SK-N-SH (cell line): Measurements from ENCODE around the gene AFM. TPM values are rescaled to one million over a fixed set of nuclear protein-coding genes. Genes with fewer than 3 reads are reported as not detected.
"Not testable (repeated sequence)": the region's sequence is repeated elsewhere in the genome, so short reads cannot be mapped to it uniquely, and the experiment has no call there.

Source experiments
- CTCF ChIA-PET: fragments of 300-600, 350-600 bp; formaldehyde crosslinking; extraction: SDS; loops from one replicate; lab custom pipeline; 2021; lab: Yijun Ruan, JAX
- POLR2A ChIA-PET: fragments of 350-600 bp; sonication (Branson Sonifier 250); formaldehyde crosslinking; extraction: SDS; loops from one replicate; lab custom pipeline; 2020; ENCODE audit warnings: antibody characterized with exemption, inconsistent platforms; lab: Yijun Ruan, JAX
- DNase-seq: peaks from one replicate; pipeline ENCODE4 v3.0.0; 2012
- H2AFZ ChIP-seq: fragments of 200-600 bp; sonication (generic); 2 replicates; pipeline ENCODE4 v1.8.1; 2016; ENCODE audit warnings: antibody characterized with exemption, mild to moderate bottlenecking, low read depth
- H3F3A ChIP-seq: fragments of 200-600 bp; sonication (generic); replicated peaks from 2 replicates; pipeline ENCODE3; 2016; ENCODE audit warnings: antibody characterized with exemption, mild to moderate bottlenecking; ENCODE audit not compliant: insufficient read depth
- H3K27ac ChIP-seq, 2 experiments: fragments of 200-500 bp in 1 of 2; fragments of 200-600 bp in 1 of 2; sonication (Bioruptor generic) in 1 of 2; sonication (generic), shearing (Covaris generic) in 1 of 2; 2 replicates each; pipeline versions ENCODE4 v1.5.1 to v1.6.1; 2014 to 2016; ENCODE audit warnings: low read depth in 2 of 2, inconsistent platforms in 1 of 2, low read length in 1 of 2, mild to moderate bottlenecking in 1 of 2, mixed read lengths in 1 of 2
- H3K27me3 ChIP-seq: fragments of 200-600 bp; sonication (generic), shearing (Covaris generic); 2 replicates; pipeline ENCODE4 v1.6.1; 2016; ENCODE audit warnings: mixed run types; ENCODE audit not compliant: insufficient read depth
- H3K36me3 ChIP-seq, 2 experiments: fragments of 200-500 bp in 1 of 2; fragments of 200-600 bp in 1 of 2; sonication (Bioruptor generic) in 1 of 2; sonication (generic) in 1 of 2; replicated peaks in 1 of 2; 2 replicates each; pipeline versions ENCODE3 to v1.5.1; 2014 to 2016; ENCODE audit warnings: low read length in 1 of 2, mild to moderate bottlenecking in 1 of 2; ENCODE audit not compliant: insufficient read depth in 2 of 2, control insufficient read depth in 1 of 2
- H3K4me1 ChIP-seq, 2 experiments: fragments of 200-500 bp in 1 of 2; fragments of 200-600 bp in 1 of 2; sonication (Bioruptor generic) in 1 of 2; sonication (generic), shearing (Covaris generic) in 1 of 2; 2 replicates each; pipeline versions ENCODE4 v1.5.1 to v1.6.1; 2014 to 2016; ENCODE audit warnings: low read depth in 1 of 2, low read length in 1 of 2, mixed run types in 1 of 2; ENCODE audit not compliant: insufficient read depth in 2 of 2, control insufficient read depth in 1 of 2
- H3K4me2 ChIP-seq: fragments of 200-600 bp; sonication (generic), shearing (Covaris generic); 2 replicates; pipeline ENCODE4 v1.6.1; 2017; ENCODE audit warnings: mixed run types
- H3K4me3 ChIP-seq, 2 experiments: fragments of 200-500 bp in 1 of 2; fragments of 200-600 bp in 1 of 2; sonication (Bioruptor generic) in 1 of 2; sonication (generic), shearing (Covaris generic) in 1 of 2; 2 replicates each; pipeline versions ENCODE4 v1.5.1 to v1.8.1; 2014 to 2016; ENCODE audit warnings: low read depth in 2 of 2, inconsistent platforms in 1 of 2, low read length in 1 of 2, mild to moderate bottlenecking in 1 of 2, mixed read lengths in 1 of 2, moderate library complexity in 1 of 2
- H3K79me2 ChIP-seq: fragments of 200-600 bp; sonication (generic); 2 replicates; pipeline ENCODE4 v1.8.1; 2017; ENCODE audit warnings: mild to moderate bottlenecking; ENCODE audit not compliant: insufficient read depth
- H3K9ac ChIP-seq: fragments of 200-600 bp; sonication (generic); 2 replicates; pipeline ENCODE4 v1.6.1; 2017; ENCODE audit warnings: mixed run types
- H3K9me2 ChIP-seq: fragments of 200-600 bp; sonication (generic); 2 replicates; pipeline ENCODE4 v1.6.1; 2017; ENCODE audit warnings: mixed run types
- H3K9me3 ChIP-seq: fragments of 200-600 bp; sonication (generic); 2 replicates; pipeline ENCODE4 v1.6.1; 2017; ENCODE audit warnings: mixed run types, mild to moderate bottlenecking, moderate library complexity
- H4K20me1 ChIP-seq: fragments of 200-600 bp; sonication (generic); 2 replicates; pipeline ENCODE4 v1.6.1; 2017; ENCODE audit warnings: mild to moderate bottlenecking, mixed run types; ENCODE audit not compliant: insufficient read depth
- WGBS: methylation state at CpG from one replicate; pipeline ENCODE4 v1.1.6; 2017; ENCODE audit warnings: low lambda C conversion rate; 5-methylcytosine and 5-hydroxymethylcytosine counted together
- polyA plus RNA-seq, 3 experiments: library from polyadenylated mRNA; depleted of rRNA; stranded (reverse); fragments of >200 nt; gene quantifications; 2 replicates each; pipeline ENCODE4 v1.2.3, GENCODE V29; 2012
- small RNA-seq, 7 experiments: library from RNA; depleted of rRNA; stranded (forward); fragments of <200 nt; gene quantifications; one replicate each; pipeline ENCODE3, GENCODE V24; 2012

Gene AFM
- polyA plus RNA-seq, 1 of the 3 experiments (the other 2 are of a cell fraction) = not detected

DNA sequence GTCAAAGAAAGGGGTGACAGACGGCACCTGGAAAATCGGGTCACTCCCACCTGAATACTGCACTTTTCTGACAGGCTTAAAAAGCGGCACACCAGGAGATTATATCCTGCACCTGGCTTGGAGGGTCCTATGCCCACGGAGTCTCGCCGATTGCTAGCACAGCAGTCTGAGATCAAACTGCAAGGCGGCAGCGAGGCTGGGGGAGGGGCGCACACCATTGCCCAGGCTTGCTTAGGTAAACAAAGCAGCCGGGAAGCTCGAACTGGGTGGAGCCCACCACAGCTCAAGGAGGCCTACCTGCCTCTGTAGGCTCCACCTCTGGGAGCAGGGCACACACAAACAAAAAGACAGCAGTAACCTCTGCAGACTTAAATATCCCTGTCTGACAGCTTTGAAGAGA lies 69.3 kb downstream of the AFM start:
- 0% methylated on average over 6 of the region's 11 CpGs for WGBS
- H3K9me2 ChIP-seq, CTCF ChIA-PET: not testable (repeated sequence)

More for the DNA sequence above, 69.3 kb downstream of the AFM start:
- H2AFZ ChIP-seq, H3K9ac ChIP-seq, POLR2A ChIA-PET, DNase-seq, H3F3A ChIP-seq, H3K4me3 ChIP-seq, H3K4me2 ChIP-seq, H3K79me2 ChIP-seq, H3K27me3 ChIP-seq, H4K20me1 ChIP-seq, H3K27ac ChIP-seq, H3K4me1 ChIP-seq, H3K9me3 ChIP-seq, H3K36me3 ChIP-seq: not testable (repeated sequence)

Small RNAs within 50 kb of the gene (small RNA-seq; reads per million reads assigned to genes)
- 0 reads per million in 7 experiments for gene AC074250.1

Other genes starting within 250 kb of the AFM start
- 25.6 and 33.1 TPM in 2 replicates for gene ANKRD17, start 222.9 kb upstream of the AFM start, polyA plus RNA-seq (2012; rRNA removed)
- gene ALB, start 77.5 kb upstream of the AFM start, polyA plus RNA-seq (2012; rRNA removed) = not detected in 2 replicates
- gene AFP, start 45.5 kb upstream of the AFM start, polyA plus RNA-seq (2012; rRNA removed) = 0.28 and 0.54 TPM in 2 replicates
- not detected in 2 replicates for gene RASSF6, start 138.7 kb downstream of the AFM start, polyA plus RNA-seq (2012; rRNA removed)